NCI-H524 treated with DMSO at 0.1 percent for 48 hours (cell line): Measurements from ENCODE around the gene PANX3.

Experiments
- DNase-seq: peaks from one replicate; lab custom pipeline; 2025; lab: John Stamatoyannopoulos, UW

Gene PANX3

GRCh38 chr11:124618863-124619262, 7.6 kb downstream of the PANX3 start:
- no peak for DNase-seq

- peak; percentile 54 for DNase-seq
These were observed 11.6 kb downstream of the PANX3 start, which contains the start of gene TBRG1 for GRCh38 chr11:124622531-124623451. TSS of gene TBRG1 (plus strand) at chr11:124622864. CDS start at chr11:124623084, 220 bp downstream.

GRCh38 chr11:124623861-124624525, 12.8 kb downstream of the PANX3 start:
- DNase-seq = no peak

GRCh38 chr11:124625504-124626168, 14.4 kb downstream of the PANX3 start:
- DNase-seq = no peak

GRCh38 chr11:124627546-124627945, 16.3 kb downstream of the PANX3 start:
- DNase-seq = no peak

- DNase-seq = no peak
These were observed 18.7 kb downstream of the PANX3 start for GRCh38 chr11:124629961-124630360.

GRCh38 chr11:124633355-124633754, 22.1 kb downstream of the PANX3 start:
- DNase-seq = no peak

- no peak for DNase-seq
These were observed 24.7 kb downstream of the PANX3 start for GRCh38 chr11:124635932-124636331.

- DNase-seq = no peak
These were observed 27.3 kb downstream of the PANX3 start for GRCh38 chr11:124638500-124638899.

GRCh38 chr11:124639186-124639585, 28.0 kb downstream of the PANX3 start:
- no peak for DNase-seq

GRCh38 chr11:124640666-124641065, 29.4 kb downstream of the PANX3 start:
- no peak for DNase-seq

GRCh38 chr11:124642628-124643027, 31.4 kb downstream of the PANX3 start:
- DNase-seq = no peak

GRCh38 chr11:124643042-124643604, 31.9 kb downstream of the PANX3 start:
- DNase-seq = no peak

GRCh38 chr11:124643605-124644425, 32.6 kb downstream of the PANX3 start:
- DNase-seq = no peak

GRCh38 chr11:124644426-124645280, 33.4 kb downstream of the PANX3 start:
- DNase-seq = peak; percentile 46

GRCh38 chr11:124646148-124646547, 34.9 kb downstream of the PANX3 start:
- DNase-seq = no peak

GRCh38 chr11:124648610-124649009, 37.4 kb downstream of the PANX3 start:
- DNase-seq = no peak

- DNase-seq = peak; percentile 71
These were observed 45.8 kb downstream of the PANX3 start for GRCh38 chr11:124656774-124657630.

- peak; percentile 29 for DNase-seq
These were observed 46.7 kb downstream of the PANX3 start for GRCh38 chr11:124657904-124658303.
